ENCODE data around the gene NEDD1.

The NEDD1 gene

GRCh38 chr12:96892104-96892503, 15.0 kb upstream of the NEDD1 start:
- intact Hi-C loops (cut with DNase I), result no loop called here

GRCh38 chr12:96897421-96897820, 9.6 kb upstream of the NEDD1 start:
- intact Hi-C loops (cut with DNase I), result no loop called here
- DNase-seq, result no peak

More at GRCh38 chr12:96892104-96892503, 15.0 kb upstream of the NEDD1 start:
- no peak for DNase-seq

GRCh38 chr12:96901175-96901574, 5.9 kb upstream of the NEDD1 start:
- intact Hi-C loops (cut with DNase I), result no loop called here
- DNase-seq, result no peak

GRCh38 chr12:96902076-96902475, 5.0 kb upstream of the NEDD1 start:
- intact Hi-C loops (cut with DNase I), result no loop called here
- DNase-seq, result no peak

GRCh38 chr12:96906498-96906848, 584 bp upstream of the NEDD1 start:
- DNase-seq, result peak in 7 of 42 donors; percentile 4 to 36 (median 14)
- intact Hi-C loops (cut with DNase I), result no loop called here

- DNase-seq, result peak in 14 of 42 donors; percentile 5 to 39 (median 12)
- intact Hi-C loops (cut with DNase I), result no loop called here
Observed at GRCh38 chr12:96907671-96908422, 790 bp downstream of the NEDD1 start.

- no peak for DNase-seq
- intact Hi-C loops (cut with DNase I), result no loop called here
Observed at GRCh38 chr12:96908423-96908675, 1.3 kb downstream of the NEDD1 start.

GRCh38 chr12:96912261-96912660, 5.2 kb downstream of the NEDD1 start:
- intact Hi-C loops (cut with DNase I), result no loop called here
- DNase-seq, result no peak

- no peak for DNase-seq
- intact Hi-C loops (cut with DNase I), result no loop called here
Observed at GRCh38 chr12:96912943-96913342, 5.9 kb downstream of the NEDD1 start.

GRCh38 chr12:96919510-96920210, 12.6 kb downstream of the NEDD1 start:
- intact Hi-C loops (cut with DNase I), result no loop called here
- no peak for DNase-seq

- intact Hi-C loops (cut with DNase I), result no loop called here
- DNase-seq, result no peak
Observed at GRCh38 chr12:96948782-96949181, 41.7 kb downstream of the NEDD1 start.

GRCh38 chr12:96979532-96979931, 72.5 kb downstream of the NEDD1 start:
- intact Hi-C loops (cut with DNase I), result no loop called here
- DNase-seq, result no peak

GRCh38 chr12:96980991-96981414, 73.9 kb downstream of the NEDD1 start:
- DNase-seq, result peak in 4 of 42 donors; percentile 11 to 70 (median 20)
- intact Hi-C loops (cut with DNase I), result loop anchor here (10.0 kb wide), 1 partner anchor 406 kb away; no protein-coding TSS in a partner anchor

- intact Hi-C loops (cut with DNase I), result loop anchor here (10.0 kb wide), 1 partner anchor 407 kb away; no protein-coding TSS in a partner anchor
- no peak for DNase-seq
Observed at GRCh38 chr12:96981911-96982310, 74.9 kb downstream of the NEDD1 start.

- intact Hi-C loops (cut with DNase I), result loop anchor here (10.0 kb wide), 1 partner anchor 408 kb away; no protein-coding TSS in a partner anchor
- no peak for DNase-seq
Observed at GRCh38 chr12:96982671-96983070, 75.6 kb downstream of the NEDD1 start.

- DNase-seq, result peak in 5 of 42 donors; percentile 17 to 46 (median 42)
- intact Hi-C loops (cut with DNase I), result loop anchor here (5.0 to 10.0 kb wide), 2 partner anchors 327 to 411 kb away; no protein-coding TSS in a partner anchor
Observed at GRCh38 chr12:96985515-96986362, 78.7 kb downstream of the NEDD1 start.

GRCh38 chr12:96986883-96987523, 79.9 kb downstream of the NEDD1 start:
- DNase-seq, result peak in 13 of 42 donors; percentile 8 to 60 (median 30)
- intact Hi-C loops (cut with DNase I), result loop anchor here (5.0 to 10.0 kb wide), 2 partner anchors 325 to 412 kb away; no protein-coding TSS in a partner anchor

GRCh38 chr12:96988919-96989318, 81.9 kb downstream of the NEDD1 start:
- intact Hi-C loops (cut with DNase I), result loop anchor here (5.0 to 10.0 kb wide), 2 partner anchors 323 to 414 kb away; no protein-coding TSS in a partner anchor

GRCh38 chr12:96989916-96990315, 82.9 kb downstream of the NEDD1 start:
- intact Hi-C loops (cut with DNase I), result loop anchor here (5.0 to 10.0 kb wide), 2 partner anchors 322 to 415 kb away; no protein-coding TSS in a partner anchor
- no peak for DNase-seq

More at GRCh38 chr12:96988919-96989318, 81.9 kb downstream of the NEDD1 start:
- no peak for DNase-seq

Measured in head of caudate nucleus (tissue), 42 donors.